Pancreas (tissue), 10 donors: ENCODE data around the gene UQCC5. TPM values are rescaled to one million over a fixed set of nuclear protein-coding genes. Genes with fewer than 3 reads are reported as not detected.

Source experiments
- ATAC-seq, 4 donors: fragments of 200-7000 bp; cut with Tn5 transposase; one replicate each; pipeline versions ENCODE4 v1.8.0 to v1.9.1; 2020; ENCODE audit warnings: mild to moderate bottlenecking in 4 of 4, moderate library complexity in 4 of 4
- DNase-seq, 6 donors: peaks; one replicate each; pipeline ENCODE4 v3.0.0-alpha.2; 2020
- FAIRE-seq: peaks from 2 replicates; lab custom pipeline; 2012; peaks lifted over from hg19 to GRCh38; lab: Jason Lieb, UNC
- H3K27ac ChIP-seq, 4 donors: fragments of 200-600 bp; sonication (generic); 1 replicate in 3 of 4; 2 replicates in 1 of 4; pipeline versions ENCODE4 v1.5.0 to v1.8.0; 2020
- H3K27me3 ChIP-seq, 4 donors: fragments of 200-600 bp; one replicate each; pipeline ENCODE4 v1.8.0; 2021
- H3K36me3 ChIP-seq, 3 donors: fragments of 200-600 bp; sonication (generic) in 1 of 3; one replicate each; pipeline versions ENCODE4 v1.5.0 to v1.8.0; 2020 to 2021
- H3K4me1 ChIP-seq, 3 donors: fragments of 200-600 bp; one replicate each; pipeline ENCODE4 v1.8.0; 2021
- H3K4me3 ChIP-seq, 4 donors: fragments of 200-600 bp; sonication (generic) in 2 of 4; one replicate each; pipeline versions ENCODE4 v1.5.0 to v1.8.0; 2020 to 2021
- H3K9me3 ChIP-seq, 4 donors: fragments of 200-600 bp; one replicate each; pipeline ENCODE4 v1.8.0; 2021
- CTCF ChIP-seq, 4 donors: fragments of 200-600 bp; sonication (generic) in 3 of 4; IDR thresholded peaks; one replicate each; pipeline versions ENCODE4 v1.5.0 to v1.8.0; 2021; ENCODE audit warnings: antibody characterized with exemption in 4 of 4
- WGBS, 2 donors: extraction: QIAGEN DNeasy Blood & Tissue Kit; methylation state at CpG; one replicate each; pipeline ENCODE4 v1.1.7; 2013; 5-methylcytosine and 5-hydroxymethylcytosine counted together
- intact Hi-C, 3 donors: fragments of 100-400 bp; cut with DNase I; formaldehyde crosslinking; loops; one replicate each; pipeline versions ENCODE4 v1.11.1 to v1.14.2; 2022
- polyA plus RNA-seq, 2 donors: library from polyadenylated mRNA; stranded (reverse); fragments of 200-250 nt; gene quantifications; one replicate each; pipeline ENCODE4 v1.2.3, GENCODE V29; 2013
- total RNA-seq, 6 donors: library from RNA; stranded (reverse); fragmentation: NEBNext Ultra II Directional in 4 of 6; extraction: Animal tissue kit (Norgen Biotek cat#: 25700) in 4 of 6; gene quantifications; one replicate each; pipeline versions ENCODE4 v1.2.1 to v1.2.4, GENCODE V29; 2021 to 2023
- donor health status: healthy with polysubstance abuse.
- donor health status: DM: no; HTN: no; CAD: no; lungs with moderate emphysema.
- donor health status: DM: no; HTN: no; CAD: no.
- donor health status: control.
- donor health status: control.
- donor health status: Bipolar disorder and iron deficiency.
- donor health status: DM: yes; HTN: yes; CAD: no.
- donor health status: DM: no; HTN: no; CAD: no.
- donor health status: DM: no; HTN: no; CAD: no.
- donor health status: DM: yes; HTN: yes; CAD: no.

The UQCC5 gene
- total and polyA plus RNA-seq, 8 donors: 5.0 to 41.8 (median 7.7) TPM

GRCh38 chr3:52521488-52521824, 14.9 kb upstream of the UQCC5 start:
- Histone ChIP-seq H3K27me3 (no peaks in the 10 kb centered on the region), H3K36me3 (no peaks in the 10 kb centered on the region), H3K4me3 (no peak overlapping the region), H3K9me3 (no peaks in the 10 kb centered on the region), H3K27ac (no peak overlapping the region), H3K4me1 (no peaks in the 10 kb centered on the region)
- FAIRE-seq (no peak), ATAC-seq (no peak), DNase-seq (peak in 2 of 6 donors; percentile 12 to 64)
- TF ChIP-seq CTCF (IDR thresholded peaks at IDR 0.05): no peak
- 87 to 93% methylated on average over 8 of the region's 8 CpGs for whole genome bisulfite sequencing, 2 donors
- intact Hi-C loops: no loop called here

- DNase-seq (peak in 3 of 6 donors; percentile 11 to 54 (median 40)), FAIRE-seq (no peak)
- no peak for TF ChIP-seq CTCF (IDR thresholded peaks at IDR 0.05)
Measured at GRCh38 chr3:52521881-52522650, 14.3 kb upstream of the UQCC5 start.

GRCh38 chr3:52522651-52523251, 13.7 kb upstream of the UQCC5 start:
- Histone ChIP-seq H3K27me3 (no peaks in the 10 kb centered on the region), H3K27ac (no peak overlapping the region), H3K9me3 (no peaks in the 10 kb centered on the region), H3K36me3 (no peaks in the 10 kb centered on the region), H3K4me3 (no peak overlapping the region), H3K4me1 (no peaks in the 10 kb centered on the region)
- 89 to 93% methylated on average over 14 of the region's 14 CpGs for WGBS, 2 donors
- intact Hi-C loops: no loop called here
- ATAC-seq: no peak
- TF ChIP-seq CTCF (IDR thresholded peaks at IDR 0.05): no peak
- no peak for FAIRE-seq
- peak in 2 of 6 donors; percentile 10 to 41 for DNase-seq

More at GRCh38 chr3:52521881-52522650, 14.3 kb upstream of the UQCC5 start:
- Histone ChIP-seq H3K27ac (no peak overlapping the region), H3K4me3 (no peak overlapping the region), H3K9me3 (no peaks in the 10 kb centered on the region), H3K27me3 (no peaks in the 10 kb centered on the region), H3K36me3 (no peaks in the 10 kb centered on the region), H3K4me1 (no peaks in the 10 kb centered on the region)
- no peak for ATAC-seq
- WGBS, 2 donors: 94 to 95% methylated on average over 33 of the region's 33 CpGs
- intact Hi-C loops: no loop called here

- Histone ChIP-seq H3K36me3 (no peaks in the 10 kb centered on the region), H3K4me3 (no peak overlapping the region), H3K9me3 (no peaks in the 10 kb centered on the region), H3K27me3 (no peaks in the 10 kb centered on the region), H3K27ac (no peak overlapping the region), H3K4me1 (no peaks in the 10 kb centered on the region)
- ATAC-seq (no peak), DNase-seq (peak in 3 of 6 donors; percentile 9 to 76 (median 52)), FAIRE-seq (no peak)
- WGBS, 2 donors: 93 to 95% methylated on average over 25 to 26 of the region's 26 CpGs
- intact Hi-C loops: no loop called here
- no peak for TF ChIP-seq CTCF (IDR thresholded peaks at IDR 0.05)
Measured at GRCh38 chr3:52523386-52524257, 12.8 kb upstream of the UQCC5 start.
